ENCODE results near the gene ARHGAP26. TPM values are rescaled to one million over a fixed set of nuclear protein-coding genes. Genes with fewer than 3 reads are reported as not detected.

The ARHGAP26 gene
- total and polyA plus RNA-seq, 2 of the 4 experiments (the other 2 are of a cell fraction): 0.54 to 0.56 TPM

- Histone ChIP-seq H4K20me1 (ENCODE audit: insufficient read depth, low read length) (no peaks in the 10 kb centered on the region), H3K23ac (ENCODE audit: low read depth, low read length) (no peak overlapping the region), H3K18ac (ENCODE audit: low read depth, low read length) (no peak overlapping the region), H3K14ac (replicated peaks; ENCODE audit: low read depth, low read length) (0 out of 2 replicates have a peak overlapping the region, but pooled peaks have one; percentile 42), H3K36me3 (ENCODE audit: control insufficient read depth, insufficient read depth, low read length) (no peaks in the 10 kb centered on the region), H3K9me1 (ENCODE audit: insufficient read depth, low read length) (peaks cover 24% of the 10 kb centered on the region), H3K56ac (ENCODE audit: extremely low read depth, insufficient read depth, low read length) (no peak overlapping the region), H3K4me2 (ENCODE audit: low read depth, low read length) (no peak overlapping the region), H2AK9ac (replicated peaks; ENCODE audit: low read depth, low read length, poor library complexity) (peak overlapping the region; percentile 6), H2BK15ac (ENCODE audit: low read depth, low read length) (peak overlapping the region; percentile 78), H3K79me1 (ENCODE audit: low read depth in 1 of 2, low read length in 2 of 2) (no peaks in the 10 kb centered on the region; a peak in 1 of 4 replicates), H2AFZ (replicated peaks; ENCODE audit: low read length, poor library complexity) (peak overlapping the region; percentile 88), H4K91ac (ENCODE audit: insufficient read depth, low read depth, low read length) (peak overlapping the region; percentile 43), H4K8ac (ENCODE audit: low read depth in 2 of 2, low read length in 2 of 2) (peak overlapping the region in 1 of 2 experiments; percentile 91; a peak in 2 of 4 replicates), H3K27me3 (ENCODE audit: control insufficient read depth, insufficient read depth, low read length) (no peaks in the 10 kb centered on the region), H3K4me1 (ENCODE audit: control insufficient read depth, insufficient read depth, low read length) (peaks cover 21% of the 10 kb centered on the region), H4K5ac (ENCODE audit: low read depth, low read length) (no peak overlapping the region), H3K4ac (ENCODE audit: low read depth, low read length) (peak overlapping the region; percentile 70), H2BK120ac (ENCODE audit: low read depth, low read length) (peak overlapping the region; percentile 50; the same call in 1 of the 2 replicates), H3K9me3 (ENCODE audit: control insufficient read depth, insufficient read depth, low read length) (no peaks in the 10 kb centered on the region), H3K4me3 (ENCODE audit: insufficient read depth, low read depth, low read length) (no peak overlapping the region), H2BK20ac (ENCODE audit: low read depth, low read length) (peak overlapping the region; percentile 83), H2AK5ac (ENCODE audit: low read depth, low read length) (peak overlapping the region; percentile 83), H2BK5ac (ENCODE audit: low read depth, low read length, poor library complexity, severe bottlenecking) (peak overlapping the region; percentile 15), H3K9ac (ENCODE audit: low read depth, low read length) (no peak overlapping the region), H3K27ac (ENCODE audit: insufficient read depth, low read length) (no peak overlapping the region; the same call in 1 of the 2 replicates)
- POLR2A ChIA-PET (ENCODE audit: unreplicated experiment): no interaction called here
- in situ Hi-C loops (cut with MboI; ENCODE audit: low sequenced_read_pairs): no loop called here
- WGBS, 2 experiments (ENCODE audit: extremely low coverage in 2 of 2, insufficient read length in 1 of 2): no CpG with 5 or more reads among the region's 4 CpGs
- ATAC-seq (ENCODE audit: low read depth) (no peak), DNase-seq (no peak)
- no TSS peak for BruUV-seq (replicated peaks)
- TF ChIP-seq CEBPB (IDR thresholded peaks at IDR 0.05; ENCODE audit: low read depth, low read length) (no peak), CHD1 (IDR thresholded peaks at IDR 0.05; ENCODE audit: low read depth, low read length) (no peak), CTCF (conservative IDR thresholded peaks at IDR 0.05; ENCODE audit: low read depth, low read length) (no peak), POLR2A (IDR thresholded peaks at IDR 0.05; ENCODE audit: low read depth, low read length) (no peak), RAD21 (IDR thresholded peaks at IDR 0.05; ENCODE audit: low read length) (no peak), MXI1 (IDR thresholded peaks at IDR 0.05; ENCODE audit: borderline replicate concordance, low read depth, low read length) (no peak), RCOR1 (IDR thresholded peaks at IDR 0.05; ENCODE audit: insufficient replicate concordance, low read length) (no peak), USF2 (IDR thresholded peaks at IDR 0.05; ENCODE audit: low read depth, low read length) (no peak), MAFK (IDR thresholded peaks at IDR 0.05; ENCODE audit: low read depth, low read length) (no peak), ELK1 (IDR thresholded peaks at IDR 0.05; ENCODE audit: borderline replicate concordance, low read depth, low read length) (no peak), SMC3 (IDR thresholded peaks at IDR 0.05; ENCODE audit: low read depth, low read length) (no peak), RFX5 (IDR thresholded peaks at IDR 0.05; ENCODE audit: low read depth, low read length) (no peak), NFE2L2 (IDR thresholded peaks at IDR 0.05; ENCODE audit: low read depth, low read length) (no peak), BHLHE40 (IDR thresholded peaks at IDR 0.05; ENCODE audit: low read depth, low read length) (no peak), MAZ (IDR thresholded peaks at IDR 0.05; ENCODE audit: borderline replicate concordance, low read depth, low read length) (no peak), FOS (IDR thresholded peaks at IDR 0.05; ENCODE audit: low read depth, low read length) (no peak)
- intact Hi-C loops (cut with micrococcal nuclease): no loop called here
- dilution Hi-C loops (cut with HindIII; ENCODE audit: low sequenced_read_pairs, unreplicated experiment): no loop called here
- CTCF ChIA-PET: no interaction called here
Measured at GRCh38 chr5:142982821-142983200, 212.6 kb downstream of the ARHGAP26 start.
